Breast epithelium (tissue), 4 donors: ENCODE data around the gene F5. TPM values are rescaled to one million over a fixed set of nuclear protein-coding genes. Genes with fewer than 3 reads are reported as not detected.
A peak's percentile ranks its signal among the peaks of the same experiment; 100 is the strongest.

Experiments
- DNase-seq, 2 donors: peaks; one replicate each; pipeline ENCODE4 v3.0.0-alpha.2; 2019; ENCODE audit warnings: low spot score in 2 of 2
- H3K27ac ChIP-seq, 2 donors: fragments of 200-600 bp; sonication (generic) in 1 of 2; one replicate each; pipeline ENCODE4 v1.5.1; 2016 to 2019; ENCODE audit warnings: mild to moderate bottlenecking in 1 of 2
- H3K27me3 ChIP-seq, 2 donors: fragments of 200-600 bp; sonication (generic) in 1 of 2; one replicate each; pipeline versions ENCODE4 v1.5.1 to v1.6.0; 2017 to 2019; ENCODE audit warnings: control low read depth in 1 of 2, mild to moderate bottlenecking in 1 of 2
- H3K36me3 ChIP-seq: fragments of 200-600 bp; one replicate; pipeline ENCODE4 v1.5.1; 2019
- H3K4me1 ChIP-seq, 2 donors: fragments of 200-600 bp; sonication (generic); one replicate each; pipeline ENCODE4 v1.5.1; 2016 to 2019; ENCODE audit warnings: control low read depth in 1 of 2
- H3K4me3 ChIP-seq, 3 donors: fragments of 200-600 bp; sonication (generic); 1 replicate in 2 of 3; 2 replicates in 1 of 3; pipeline ENCODE4 v1.5.1; 2016 to 2019; ENCODE audit warnings: mild to moderate bottlenecking in 3 of 3, moderate library complexity in 2 of 3
- H3K9me3 ChIP-seq, 2 donors: fragments of 200-600 bp; sonication (generic) in 1 of 2; one replicate each; pipeline ENCODE4 v1.5.1; 2016 to 2019; ENCODE audit warnings: control low read depth in 1 of 2
- CTCF ChIP-seq, 3 donors: fragments of 450-650 bp; IDR thresholded peaks; one replicate each; pipeline ENCODE4 v1.5.1; 2016 to 2017; ENCODE audit warnings: antibody characterized with exemption in 3 of 3, mild to moderate bottlenecking in 3 of 3, moderate library complexity in 3 of 3
- POLR2A ChIP-seq: fragments of 450-650 bp; IDR thresholded peaks from one replicate; pipeline ENCODE4 v1.6.1; 2016; ENCODE audit warnings: antibody characterized with exemption, mild to moderate bottlenecking, moderate library complexity
- POLR2AphosphoS5 ChIP-seq, 3 donors: sonication (generic); formaldehyde crosslinking; IDR thresholded peaks; one replicate each; pipeline ENCODE4 v1.6.1; 2017; ENCODE audit warnings: antibody characterized with exemption in 3 of 3
- intact Hi-C: fragments of 100-400 bp; cut with DNase I; formaldehyde crosslinking; loops from one replicate; pipeline ENCODE4 v1.15.1; 2023; ENCODE audit warnings: low total_unique reads
- total RNA-seq, 3 donors: library from RNA; depleted of rRNA; stranded (reverse); fragments of >200 nt; gene quantifications; one replicate each; pipeline ENCODE4 v1.1.0, GENCODE V29; 2016

Gene F5
- total RNA-seq, 3 donors from 2014 or later, result 0.44 to 7.4 (median 1.3) TPM

GRCh38 chr1:169517558-169518186 is 68.6 kb downstream of the F5 start:
- intact Hi-C loops, result no loop called here
- TF ChIP-seq POLR2AphosphoS5 (IDR thresholded peaks at IDR 0.05) (no peak), CTCF (IDR thresholded peaks at IDR 0.05) (no peak), POLR2A (no peak)
- DNase-seq, result no peak

GRCh38 chr1:169515641-169516040 is 70.6 kb downstream of the F5 start:
- intact Hi-C loops, result no loop called here
- Histone ChIP-seq H3K27ac (no peak overlapping the region), H3K4me3 (no peak overlapping the region), H3K27me3 (no peaks in the 10 kb centered on the region), H3K9me3 (no peaks in the 10 kb centered on the region), H3K4me1 (no peaks in the 10 kb centered on the region), H3K36me3 (no peaks in the 10 kb centered on the region)
- DNase-seq, result no peak
- no peak for TF ChIP-seq CTCF (IDR thresholded peaks at IDR 0.05)
- no peak for TF ChIP-seq POLR2AphosphoS5 (IDR thresholded peaks at IDR 0.05)
- no peak for TF ChIP-seq POLR2A

More at GRCh38 chr1:169517558-169518186, 68.6 kb downstream of the F5 start:
- H3K27me3 ChIP-seq, result no peaks in the 10 kb centered on the region
- no peaks in the 10 kb centered on the region for H3K4me1 ChIP-seq
- no peaks in the 10 kb centered on the region for H3K9me3 ChIP-seq
- H3K36me3 ChIP-seq, result no peaks in the 10 kb centered on the region
- H3K27ac ChIP-seq, result no peak overlapping the region
- H3K4me3 ChIP-seq, result no peak overlapping the region

GRCh38 chr1:169514566-169515270 is 71.6 kb downstream of the F5 start:
- DNase-seq, result no peak
- H3K4me3 ChIP-seq, result no peak overlapping the region
- no peaks in the 10 kb centered on the region for H3K27me3 ChIP-seq
- no peaks in the 10 kb centered on the region for H3K4me1 ChIP-seq
- TF ChIP-seq POLR2A, result no peak
- no peak for TF ChIP-seq CTCF (IDR thresholded peaks at IDR 0.05)
- TF ChIP-seq POLR2AphosphoS5 (IDR thresholded peaks at IDR 0.05), result no peak
- intact Hi-C loops, result no loop called here
- no peaks in the 10 kb centered on the region for H3K36me3 ChIP-seq
- no peaks in the 10 kb centered on the region for H3K9me3 ChIP-seq
- H3K27ac ChIP-seq, result peak overlapping the region; percentile 8 to 80

- TF ChIP-seq POLR2A, result no peak
- TF ChIP-seq CTCF (IDR thresholded peaks at IDR 0.05), result no peak
- TF ChIP-seq POLR2AphosphoS5 (IDR thresholded peaks at IDR 0.05), result peak in 2 of 3 donors; percentile 35 to 62
- no peaks in the 10 kb centered on the region for H3K27me3 ChIP-seq
- no peak for DNase-seq
- no peaks in the 10 kb centered on the region for H3K9me3 ChIP-seq
- H3K4me1 ChIP-seq, result no peaks in the 10 kb centered on the region
- intact Hi-C loops, result no loop called here
- H3K36me3 ChIP-seq, result no peaks in the 10 kb centered on the region
- peak overlapping the region; percentile 73 to 80 for H3K27ac ChIP-seq
- H3K4me3 ChIP-seq, result no peak overlapping the region
Observed at GRCh38 chr1:169513208-169513607, 73.1 kb downstream of the F5 start.

- TF ChIP-seq POLR2AphosphoS5 (IDR thresholded peaks at IDR 0.05) (peak in 1 of 3 donors; percentile 80), CTCF (IDR thresholded peaks at IDR 0.05) (no peak), POLR2A (no peak)
Observed at GRCh38 chr1:169511316-169512005, 74.8 kb downstream of the F5 start.

More at GRCh38 chr1:169511316-169512005, 74.8 kb downstream of the F5 start:
- no peaks in the 10 kb centered on the region for H3K4me1 ChIP-seq
- no peaks in the 10 kb centered on the region for H3K9me3 ChIP-seq
- intact Hi-C loops, result no loop called here
- H3K36me3 ChIP-seq, result no peaks in the 10 kb centered on the region
- H3K27ac ChIP-seq, result peak overlapping the region; percentile 73 to 80
- no peaks in the 10 kb centered on the region for H3K27me3 ChIP-seq
- DNase-seq, result no peak
- no peak overlapping the region for H3K4me3 ChIP-seq
